ENCODE measurements around the gene ABCC3.

DNA sequence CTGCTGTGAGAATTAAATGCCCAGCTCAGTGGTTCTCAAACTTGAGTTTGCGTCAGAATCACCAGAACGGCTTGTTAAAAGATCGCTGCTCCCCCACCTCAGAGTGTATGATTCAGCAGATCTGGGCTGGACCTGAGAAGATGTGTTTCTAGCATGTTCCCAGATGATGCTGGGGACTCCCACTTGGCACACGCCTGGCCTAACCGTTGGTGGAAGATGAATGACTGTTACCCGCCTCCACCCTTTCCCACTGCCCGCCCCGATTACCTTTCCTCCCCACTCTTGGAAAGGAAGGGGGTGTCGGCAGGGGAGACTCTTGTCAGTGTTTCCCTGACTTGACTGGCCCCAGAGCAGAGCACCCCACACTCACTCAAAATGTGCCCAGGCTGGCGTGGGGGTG, 29.3 kb upstream of the ABCC3 start:
- TF ChIP-seq RAD21 (CRISPR knock-in tag; conservative IDR thresholded peaks at IDR 0.05 in 1 of 2, IDR thresholded peaks at IDR 0.05 in 1 of 2) (no peak), CEBPG (CRISPR knock-in tag; IDR thresholded peaks at IDR 0.05) (no peak), CEBPG (tag; conservative IDR thresholded peaks at IDR 0.05 in 1 of 2, IDR thresholded peaks at IDR 0.05 in 1 of 2) (no peak), MLLT1 (IDR thresholded peaks at IDR 0.05) (no peak), CREB1 (IDR thresholded peaks at IDR 0.05) (no peak), CREB1 (CRISPR knock-in tag; IDR thresholded peaks at IDR 0.05) (no peak), CTBP1 (IDR thresholded peaks at IDR 0.05; ENCODE audit: borderline replicate concordance) (no peak), ZSCAN29 (IDR thresholded peaks at IDR 0.05) (no peak), PRPF4 (IDR thresholded peaks at IDR 0.05; ENCODE audit: insufficient read depth, low read depth, low read length, poor library complexity, severe bottlenecking) (no peak), TCF7L2 (IDR thresholded peaks at IDR 0.05; ENCODE audit: low read depth, low read length) (no peak), USF2 (CRISPR knock-in tag; IDR thresholded peaks at IDR 0.05) (no peak), ILF3 (IDR thresholded peaks at IDR 0.05; ENCODE audit: borderline replicate concordance) (no peak), ZBTB49 (CRISPR knock-in tag; IDR thresholded peaks at IDR 0.05; ENCODE audit: borderline replicate concordance) (no peak), TRIM28 (IDR thresholded peaks at IDR 0.05) (no peak)
- TF ChIP-seq, protein P1, sequence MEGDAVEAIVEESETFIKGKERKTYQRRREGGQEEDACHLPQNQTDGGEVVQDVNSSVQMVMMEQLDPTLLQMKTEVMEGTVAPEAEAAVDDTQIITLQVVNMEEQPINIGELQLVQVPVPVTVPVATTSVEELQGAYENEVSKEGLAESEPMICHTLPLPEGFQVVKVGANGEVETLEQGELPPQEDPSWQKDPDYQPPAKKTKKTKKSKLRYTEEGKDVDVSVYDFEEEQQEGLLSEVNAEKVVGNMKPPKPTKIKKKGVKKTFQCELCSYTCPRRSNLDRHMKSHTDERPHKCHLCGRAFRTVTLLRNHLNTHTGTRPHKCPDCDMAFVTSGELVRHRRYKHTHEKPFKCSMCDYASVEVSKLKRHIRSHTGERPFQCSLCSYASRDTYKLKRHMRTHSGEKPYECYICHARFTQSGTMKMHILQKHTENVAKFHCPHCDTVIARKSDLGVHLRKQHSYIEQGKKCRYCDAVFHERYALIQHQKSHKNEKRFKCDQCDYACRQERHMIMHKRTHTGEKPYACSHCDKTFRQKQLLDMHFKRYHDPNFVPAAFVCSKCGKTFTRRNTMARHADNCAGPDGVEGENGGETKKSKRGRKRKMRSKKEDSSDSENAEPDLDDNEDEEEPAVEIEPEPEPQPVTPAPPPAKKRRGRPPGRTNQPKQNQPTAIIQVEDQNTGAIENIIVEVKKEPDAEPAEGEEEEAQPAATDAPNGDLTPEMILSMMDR (IDR thresholded peaks at IDR 0.05 in 2 of 3, conservative IDR thresholded peaks at IDR 0.05 in 1 of 3; ENCODE audit: insufficient read depth in 2 of 3, low read depth in 1 of 3, low read length in 3 of 3), result no peak
